ENCODE results near the gene SLC25A31.

Gene SLC25A31

GRCh38 chr4:127778102-127778501, 47.9 kb downstream of the SLC25A31 start:
- no peak for DNase-seq

GRCh38 chr4:127780598-127780997, 50.4 kb downstream of the SLC25A31 start:
- DNase-seq, result no peak

GRCh38 chr4:127781300-127782024, 51.3 kb downstream of the SLC25A31 start:
- no peak for DNase-seq

GRCh38 chr4:127782025-127782274, 51.8 kb downstream of the SLC25A31 start:
- peak; percentile 18 for DNase-seq

- DNase-seq, result peak; percentile 11
These were observed 52.2 kb downstream of the SLC25A31 start, which contains the start of gene HSPA4L for GRCh38 chr4:127782275-127783025. TSS of gene HSPA4L (plus strand) at chr4:127782322. CDS start at chr4:127782551, 229 bp downstream.

GRCh38 chr4:127783026-127783769, 53.0 kb downstream of the SLC25A31 start:
- peak; percentile 48 for DNase-seq

- no peak for DNase-seq
These were observed 54.0 kb downstream of the SLC25A31 start for GRCh38 chr4:127783955-127784770.

GRCh38 chr4:127788517-127788916, 58.3 kb downstream of the SLC25A31 start:
- DNase-seq, result no peak

GRCh38 chr4:127791391-127791790, 61.2 kb downstream of the SLC25A31 start:
- no peak for DNase-seq

GRCh38 chr4:127793528-127793927, 63.3 kb downstream of the SLC25A31 start:
- no peak for DNase-seq

GRCh38 chr4:127799711-127800110, 69.5 kb downstream of the SLC25A31 start:
- no peak for DNase-seq

- DNase-seq, result no peak
These were observed 79.1 kb downstream of the SLC25A31 start for GRCh38 chr4:127809173-127809800.

GRCh38 chr4:127810551-127810950, 80.4 kb downstream of the SLC25A31 start:
- no peak for DNase-seq

- DNase-seq, result no peak
These were observed 92.2 kb downstream of the SLC25A31 start for GRCh38 chr4:127822430-127822829.
